Stomach (tissue), 4 donors: ENCODE data around the gene FAM20C.

Experiments used
- POLR2AphosphoS5 ChIP-seq, 3 donors: sonication (generic); formaldehyde crosslinking; IDR thresholded peaks; one replicate each; pipeline ENCODE4 v1.6.1; 2016; ENCODE audit warnings: antibody characterized with exemption in 3 of 3
- TF ChIP-seq, protein P1 (sequence below), 7 experiments: fragments of 450-650 bp in 4 of 7; fragments of 200-600 bp in 3 of 7; sonication (generic) in 3 of 7; IDR thresholded peaks; one replicate each; pipeline ENCODE4 v1.5.1; 2016 to 2019; ENCODE audit warnings: antibody characterized with exemption in 7 of 7, control low read depth in 2 of 7, mild to moderate bottlenecking in 1 of 7

DNA sequence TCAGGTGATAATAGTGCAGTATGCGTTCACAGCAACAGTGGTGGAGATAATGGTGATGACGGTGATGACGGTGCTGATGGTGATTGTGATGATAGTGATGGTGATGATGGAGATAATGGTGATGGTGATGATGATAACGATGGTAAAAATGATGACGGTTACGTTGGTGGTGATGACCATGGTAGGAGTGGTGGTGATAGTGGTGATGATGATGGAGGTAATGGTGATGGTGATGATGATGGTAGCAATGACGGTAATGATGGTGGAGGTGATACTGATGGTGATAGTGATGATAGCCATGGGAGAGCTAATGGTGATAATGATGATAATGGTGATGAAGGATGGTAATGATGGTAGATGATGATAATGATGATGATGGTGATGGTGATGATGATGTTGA lies 45.0 kb downstream of the FAM20C start:
- no peak for TF ChIP-seq POLR2AphosphoS5 (IDR thresholded peaks at IDR 0.05)
- TF ChIP-seq, protein P1, sequence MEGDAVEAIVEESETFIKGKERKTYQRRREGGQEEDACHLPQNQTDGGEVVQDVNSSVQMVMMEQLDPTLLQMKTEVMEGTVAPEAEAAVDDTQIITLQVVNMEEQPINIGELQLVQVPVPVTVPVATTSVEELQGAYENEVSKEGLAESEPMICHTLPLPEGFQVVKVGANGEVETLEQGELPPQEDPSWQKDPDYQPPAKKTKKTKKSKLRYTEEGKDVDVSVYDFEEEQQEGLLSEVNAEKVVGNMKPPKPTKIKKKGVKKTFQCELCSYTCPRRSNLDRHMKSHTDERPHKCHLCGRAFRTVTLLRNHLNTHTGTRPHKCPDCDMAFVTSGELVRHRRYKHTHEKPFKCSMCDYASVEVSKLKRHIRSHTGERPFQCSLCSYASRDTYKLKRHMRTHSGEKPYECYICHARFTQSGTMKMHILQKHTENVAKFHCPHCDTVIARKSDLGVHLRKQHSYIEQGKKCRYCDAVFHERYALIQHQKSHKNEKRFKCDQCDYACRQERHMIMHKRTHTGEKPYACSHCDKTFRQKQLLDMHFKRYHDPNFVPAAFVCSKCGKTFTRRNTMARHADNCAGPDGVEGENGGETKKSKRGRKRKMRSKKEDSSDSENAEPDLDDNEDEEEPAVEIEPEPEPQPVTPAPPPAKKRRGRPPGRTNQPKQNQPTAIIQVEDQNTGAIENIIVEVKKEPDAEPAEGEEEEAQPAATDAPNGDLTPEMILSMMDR (IDR thresholded peaks at IDR 0.05), result no peak
